Cardiac septum (tissue), 1 donor: ENCODE measurements around the gene S100Z. TPM values are rescaled to one million over a fixed set of nuclear protein-coding genes. Genes with fewer than 3 reads are reported as not detected.
"Not testable (repeated sequence)": the region's sequence is repeated elsewhere in the genome, so short reads cannot be mapped to it uniquely, and the experiment has no call there.

Experiments
- DNase-seq: peaks from one replicate; pipeline ENCODE4 v3.0.0-alpha.2; 2020; ENCODE audit warnings: low spot score
- intact Hi-C: fragments of 100-400 bp; cut with DNase I; formaldehyde crosslinking; loops from one replicate; pipeline ENCODE4 v1.14.0; 2022
- total RNA-seq: library from RNA; stranded (reverse); fragmentation: NEBNext Ultra II Directional; extraction: Animal tissue kit (Norgen Biotek cat#: 25700); gene quantifications from one replicate; pipeline ENCODE4 v1.2.1, GENCODE V29; 2021
- donor health status: DM: no; HTN: no; CAD: no.

Gene S100Z
- total RNA-seq, 1 donor from 2014 or later, result not detected

GRCh38 chr5:76821136-76821535 is 28.7 kb upstream of the S100Z start:
- no peak for DNase-seq
- intact Hi-C loops, result no loop called here

GRCh38 chr5:76822105-76822731 is 27.6 kb upstream of the S100Z start:
- DNase-seq, intact Hi-C loops: not testable (repeated sequence)

- intact Hi-C loops, DNase-seq: not testable (repeated sequence)
These were observed 23.4 kb upstream of the S100Z start for GRCh38 chr5:76826416-76826815.

GRCh38 chr5:76831110-76831452 is 18.7 kb upstream of the S100Z start:
- no peak for DNase-seq
- intact Hi-C loops, result no loop called here

GRCh38 chr5:76836181-76836580 is 13.6 kb upstream of the S100Z start:
- intact Hi-C loops, result no loop called here
- DNase-seq, result no peak

GRCh38 chr5:76836585-76836984 is 13.2 kb upstream of the S100Z start:
- DNase-seq, result no peak
- intact Hi-C loops, result no loop called here

- intact Hi-C loops, result no loop called here
- DNase-seq, result no peak
These were observed 11.1 kb upstream of the S100Z start for GRCh38 chr5:76838481-76839261.

GRCh38 chr5:76841361-76841760 is 8.5 kb upstream of the S100Z start:
- intact Hi-C loops, result no loop called here
- DNase-seq, result no peak

- intact Hi-C loops, result no loop called here
- DNase-seq, result no peak
These were observed 3.9 kb upstream of the S100Z start for GRCh38 chr5:76845890-76846289.

- no peak for DNase-seq
- intact Hi-C loops, result no loop called here
These were observed 830 bp downstream of the S100Z start for GRCh38 chr5:76850543-76851145.

GRCh38 chr5:76851728-76852369 is 2.0 kb downstream of the S100Z start:
- intact Hi-C loops, result no loop called here
- no peak for DNase-seq

- DNase-seq, result no peak
- intact Hi-C loops, result no loop called here
These were observed 3.0 kb downstream of the S100Z start for GRCh38 chr5:76852772-76853171.

GRCh38 chr5:76853741-76854140 is 3.9 kb downstream of the S100Z start:
- intact Hi-C loops, DNase-seq: not testable (repeated sequence)

- intact Hi-C loops, result no loop called here
- no peak for DNase-seq
These were observed 4.8 kb downstream of the S100Z start for GRCh38 chr5:76854644-76855043.

GRCh38 chr5:76855501-76855900 is 5.7 kb downstream of the S100Z start:
- intact Hi-C loops, result not testable (repeated sequence)

GRCh38 chr5:76855961-76856360 is 6.1 kb downstream of the S100Z start:
- no peak for DNase-seq
- intact Hi-C loops, result no loop called here

More at GRCh38 chr5:76855501-76855900, 5.7 kb downstream of the S100Z start:
- DNase-seq, result not testable (repeated sequence)

- intact Hi-C loops, DNase-seq: not testable (repeated sequence)
These were observed 7.0 kb downstream of the S100Z start for GRCh38 chr5:76856800-76857199.

- intact Hi-C loops, result no loop called here
These were observed 9.9 kb downstream of the S100Z start for GRCh38 chr5:76859591-76860247.

GRCh38 chr5:76861612-76862011 is 11.8 kb downstream of the S100Z start:
- no peak for DNase-seq
- intact Hi-C loops, result no loop called here

More at GRCh38 chr5:76859591-76860247, 9.9 kb downstream of the S100Z start:
- no peak for DNase-seq

GRCh38 chr5:76863001-76863400 is 13.2 kb downstream of the S100Z start:
- no peak for DNase-seq
- intact Hi-C loops, result no loop called here
